ENCODE data around the gene NACC2.
A peak's percentile ranks its signal among the peaks of the same experiment; 100 is the strongest.

- TF ChIP-seq ZNF341 (tag by site-specific recombination; IDR thresholded peaks at IDR 0.05; ENCODE audit: low read depth), result no peak
- TF ChIP-seq ZNF560 (tag by site-specific recombination; IDR thresholded peaks at IDR 0.05; ENCODE audit: borderline replicate concordance), result no peak
- no peak for TF ChIP-seq ZNF830 (tag by site-specific recombination; IDR thresholded peaks at IDR 0.05; ENCODE audit: low read depth)
- peak; percentile 38; the same call in 1 of the 2 replicates for TF ChIP-seq REST (tag by site-specific recombination; IDR thresholded peaks at IDR 0.05)
- no peak for TF ChIP-seq SP2 (tag by site-specific recombination; IDR thresholded peaks at IDR 0.05)
- TF ChIP-seq ZNF274 (IDR thresholded peaks at IDR 0.05; ENCODE audit: low read length), result no peak
- no peak for TF ChIP-seq ZNF274 (tag by site-specific recombination; IDR thresholded peaks at IDR 0.05; ENCODE audit: borderline replicate concordance)
- peak; percentile 99 for TF ChIP-seq CTCF (tag by site-specific recombination; IDR thresholded peaks at IDR 0.05)
- TF ChIP-seq ZSCAN30 (tag by site-specific recombination; IDR thresholded peaks at IDR 0.05), result peak; percentile 47; the same call in 1 of the 2 replicates
- TF ChIP-seq KLF9 (tag by site-specific recombination; IDR thresholded peaks at IDR 0.05; ENCODE audit: low read depth), result no peak
- TF ChIP-seq ZBTB1 (tag by site-specific recombination; IDR thresholded peaks at IDR 0.05), result no peak
Measured at GRCh38 chr9:136122425-136123383, 27.6 kb upstream of the NACC2 start.

All from HEK293 (cell line).